GM18867 (cell line): Measurements from ENCODE around the gene POSTN.

Experiments
- ATAC-seq: cut with Tn5 transposase; IDR thresholded peaks from one replicate; pipeline ENCODE4 v1.9.1; 2021; ENCODE audit warnings: mild to moderate bottlenecking, moderate library complexity; ENCODE audit not compliant: unreplicated experiment

POSTN gene

GRCh38 chr13:37598597-37598996 lies at the start of gene POSTN:
TSS of gene POSTN (minus strand) at chr13:37598768. CDS start at chr13:37598726, 42 bp downstream.
- no peak for ATAC-seq

- ATAC-seq: no peak
Measured at GRCh38 chr13:37647031-37647650, 48.6 kb upstream of the POSTN start.

DNA sequence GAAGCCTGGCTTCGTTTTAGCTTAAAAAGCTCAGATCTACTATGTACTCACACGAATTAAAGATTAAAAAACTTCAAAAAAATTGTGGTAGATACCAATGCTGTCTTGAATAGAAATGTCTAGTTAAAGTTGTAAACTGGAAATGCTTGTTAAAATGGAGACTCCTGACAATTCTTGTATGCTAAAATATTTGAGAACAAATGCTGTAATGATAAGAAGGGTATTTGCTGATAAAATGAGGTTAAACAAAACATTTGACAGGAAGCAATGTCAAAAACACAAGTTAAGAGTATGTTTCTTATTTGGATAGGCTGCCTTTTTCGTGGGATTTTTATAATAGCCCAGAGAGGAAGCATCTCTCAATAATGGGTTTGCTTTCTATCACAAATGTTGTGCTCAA lies 48.0 kb upstream of the POSTN start:
- no peak for ATAC-seq

- ATAC-seq: no peak
Measured at GRCh38 chr13:37645181-37645740, 46.7 kb upstream of the POSTN start.

DNA sequence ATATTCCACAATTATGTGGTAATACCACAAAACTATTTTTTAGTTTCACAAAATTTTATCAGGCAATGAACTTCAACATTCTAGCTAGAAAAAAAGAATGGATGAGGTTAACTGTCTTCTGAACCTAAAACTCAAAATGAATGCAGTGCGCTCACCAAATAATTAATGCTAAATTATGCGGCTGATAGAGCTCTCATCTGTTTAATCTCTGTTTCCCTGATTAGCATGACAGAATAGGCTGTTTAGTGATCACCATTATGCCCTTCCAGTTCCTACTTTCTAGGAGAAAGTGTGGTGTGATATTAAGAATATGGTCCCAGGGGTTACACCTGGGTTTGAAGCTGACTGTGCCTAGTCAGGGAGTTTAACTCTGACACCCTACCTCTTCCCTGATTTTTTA lies 42.8 kb upstream of the POSTN start:
- ATAC-seq: no peak

DNA sequence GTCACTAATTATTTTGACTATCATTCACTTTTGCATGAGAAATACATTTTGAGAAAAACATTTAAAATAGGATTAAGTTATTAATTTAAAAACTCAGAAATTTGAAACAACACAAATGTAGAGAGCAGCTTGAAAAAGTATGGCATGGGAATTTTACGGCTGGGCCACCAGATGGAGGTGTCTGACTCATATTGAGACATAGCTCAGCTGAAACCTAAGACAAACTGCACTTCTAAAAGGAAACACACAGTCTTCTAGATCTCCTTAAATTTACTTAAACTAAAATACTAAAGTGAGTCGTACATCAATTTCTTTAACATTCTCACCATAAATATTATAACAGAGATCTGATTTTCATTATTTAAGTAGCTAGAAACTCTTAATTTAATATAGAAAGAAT lies 41.9 kb upstream of the POSTN start:
- peak; percentile 41 for ATAC-seq

DNA sequence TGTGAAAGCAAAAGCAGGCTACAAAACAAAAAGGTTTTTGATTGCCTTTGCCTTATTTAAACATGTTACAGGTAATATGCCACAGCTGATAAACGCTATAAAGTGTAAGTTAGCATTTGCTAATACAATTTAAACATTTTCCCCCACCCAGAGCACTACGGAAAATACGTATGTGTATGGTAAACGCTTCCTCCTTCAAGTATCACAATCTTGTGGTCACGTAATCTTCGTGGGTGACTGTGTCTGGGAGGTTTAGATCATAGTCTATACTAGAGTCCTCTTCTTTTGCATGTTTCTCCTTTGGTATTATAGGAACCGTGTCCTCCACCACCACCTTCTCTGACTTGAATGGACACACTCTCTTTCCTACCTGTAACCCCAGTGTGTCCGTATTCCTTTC lies 38.1 kb upstream of the POSTN start:
- no peak for ATAC-seq

DNA sequence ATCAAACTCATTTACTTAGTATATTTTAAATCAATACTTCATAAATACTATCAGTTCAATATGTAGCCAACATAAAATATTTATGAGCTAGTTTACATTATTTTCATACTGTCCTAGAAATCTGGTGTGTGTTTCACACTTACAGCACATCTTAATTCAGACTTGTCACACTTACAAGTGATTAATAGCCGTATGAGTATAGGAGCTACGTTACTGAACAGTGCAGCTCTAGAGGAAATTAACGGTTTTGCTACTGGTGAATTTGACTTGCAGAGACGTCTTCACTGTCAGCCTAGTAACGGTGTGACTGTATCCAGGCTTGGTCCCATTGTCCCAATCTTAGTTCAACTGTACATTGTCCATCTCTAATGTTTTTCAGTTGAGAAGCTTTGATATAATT lies 33.7 kb upstream of the POSTN start:
- ATAC-seq: no peak

- no peak for ATAC-seq
Measured at GRCh38 chr13:37627428-37627827, 28.9 kb upstream of the POSTN start.

DNA sequence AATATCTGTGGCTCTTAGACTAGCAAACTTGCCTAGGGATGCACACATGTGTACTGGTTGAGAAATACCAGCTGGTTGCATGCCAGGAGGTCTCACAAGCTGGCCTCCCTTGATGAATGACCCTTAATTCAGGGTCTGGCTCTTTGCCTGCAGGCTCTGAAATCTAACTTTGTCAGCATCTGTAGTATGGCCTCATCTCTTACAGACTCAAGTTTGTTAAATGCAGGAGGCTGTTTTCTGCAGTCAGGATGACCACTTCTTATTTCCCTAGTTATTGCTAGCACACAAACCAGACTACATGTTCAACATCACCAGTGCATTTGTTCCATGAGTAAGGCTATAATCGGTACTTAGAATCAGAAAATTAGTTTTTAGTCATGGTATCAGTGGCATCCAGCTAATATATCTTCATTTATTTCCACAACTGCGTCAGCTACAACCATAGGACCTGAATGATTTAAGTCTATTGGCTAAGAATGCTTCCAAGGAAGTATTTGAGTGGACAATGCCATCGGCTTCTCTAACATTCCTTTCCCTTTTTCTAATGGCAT lies 23.3 kb upstream of the POSTN start:
- ATAC-seq: no peak

GRCh38 chr13:37618554-37618953 lies 20.0 kb upstream of the POSTN start:
- ATAC-seq: no peak

DNA sequence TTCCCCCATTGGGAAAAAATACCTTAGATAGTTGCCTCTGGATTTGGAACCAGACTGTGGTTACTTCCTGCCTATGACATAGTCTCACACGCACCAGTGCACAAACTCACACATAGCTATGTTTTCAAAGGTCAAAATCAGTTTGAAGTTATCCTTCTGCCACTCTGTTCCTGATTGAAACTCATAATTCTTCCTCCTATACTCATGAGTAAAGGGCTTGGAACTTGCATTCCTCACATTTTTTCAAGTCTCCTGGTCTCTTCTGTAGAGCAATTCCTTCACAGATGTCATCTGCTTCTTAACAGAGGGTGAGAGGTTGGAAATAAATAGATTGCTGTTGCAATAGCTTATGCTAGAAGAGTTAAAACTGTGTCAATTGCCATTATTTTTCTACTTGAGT lies 18.6 kb upstream of the POSTN start:
- no peak for ATAC-seq

DNA sequence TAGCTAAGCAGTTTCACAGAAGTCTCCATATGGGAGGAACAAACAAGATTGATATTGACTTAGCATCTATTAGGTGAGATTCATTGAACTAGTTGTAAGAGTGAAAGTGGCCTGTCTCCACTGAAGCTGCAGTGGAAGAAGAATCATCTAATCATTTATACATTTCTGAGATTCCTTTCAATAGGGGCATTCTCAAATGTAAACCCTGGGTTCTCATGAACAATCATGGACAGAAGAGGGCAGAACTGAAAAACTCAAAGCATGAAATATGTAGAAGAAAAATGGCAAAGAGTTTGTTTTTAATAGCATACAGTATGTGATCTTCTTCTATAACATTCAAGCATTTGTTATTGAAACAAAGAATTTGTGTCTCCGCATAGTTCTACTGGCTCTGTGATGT lies 17.6 kb upstream of the POSTN start:
- ATAC-seq: no peak

DNA sequence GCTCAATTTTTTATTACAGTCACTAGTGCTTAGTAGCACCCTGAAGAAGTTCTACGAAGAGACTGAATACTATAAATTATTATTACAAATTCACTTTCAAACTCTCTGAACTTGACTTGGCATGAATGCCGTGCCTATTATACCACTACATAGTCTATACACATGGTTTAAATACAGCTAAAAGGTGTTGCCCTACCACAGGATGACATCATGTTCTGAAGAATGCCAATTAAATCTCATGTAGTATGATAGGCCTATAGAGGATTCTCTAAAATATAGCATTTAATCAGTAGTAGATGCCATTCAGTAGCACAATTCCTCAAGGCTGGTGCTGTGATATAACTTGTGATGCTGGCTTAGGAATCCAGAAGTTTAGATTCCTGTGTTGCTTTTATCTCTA lies 16.7 kb upstream of the POSTN start:
- ATAC-seq: no peak

- ATAC-seq: no peak
Measured at GRCh38 chr13:37613638-37614037, 15.1 kb upstream of the POSTN start.

GRCh38 chr13:37613236-37613635 lies 14.7 kb upstream of the POSTN start:
- ATAC-seq: no peak

GRCh38 chr13:37608750-37609339 lies 10.3 kb upstream of the POSTN start:
- ATAC-seq: no peak

DNA sequence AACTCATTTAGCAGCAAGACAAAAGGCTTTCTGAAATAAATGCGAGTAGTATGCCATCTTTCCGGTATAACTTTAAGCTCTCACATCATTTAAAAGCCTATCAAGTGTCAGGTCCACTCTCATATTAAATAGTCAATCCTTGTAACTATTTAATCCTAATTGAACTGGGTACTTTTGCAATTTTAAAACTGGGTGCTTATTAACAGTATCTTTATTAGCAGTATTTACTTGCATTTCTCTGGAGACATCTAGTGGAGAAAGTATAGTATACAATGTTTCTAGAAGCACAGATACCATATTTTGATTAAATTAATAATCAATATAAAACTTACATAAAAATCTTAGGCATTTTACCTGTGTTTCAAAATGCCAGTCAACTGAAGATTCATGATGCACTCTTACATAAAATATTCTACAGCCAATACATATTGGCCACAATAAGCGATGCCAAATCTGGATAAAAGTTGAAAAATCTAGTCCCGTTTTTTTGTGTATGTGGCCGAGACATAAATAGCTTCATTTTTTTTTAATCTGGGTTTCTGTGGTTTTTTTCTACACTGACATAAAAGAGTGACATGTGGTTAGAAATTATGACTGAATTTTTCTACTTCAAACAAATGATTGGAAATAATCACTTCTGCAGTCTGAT lies 4.3 kb upstream of the POSTN start:
- no peak for ATAC-seq

DNA sequence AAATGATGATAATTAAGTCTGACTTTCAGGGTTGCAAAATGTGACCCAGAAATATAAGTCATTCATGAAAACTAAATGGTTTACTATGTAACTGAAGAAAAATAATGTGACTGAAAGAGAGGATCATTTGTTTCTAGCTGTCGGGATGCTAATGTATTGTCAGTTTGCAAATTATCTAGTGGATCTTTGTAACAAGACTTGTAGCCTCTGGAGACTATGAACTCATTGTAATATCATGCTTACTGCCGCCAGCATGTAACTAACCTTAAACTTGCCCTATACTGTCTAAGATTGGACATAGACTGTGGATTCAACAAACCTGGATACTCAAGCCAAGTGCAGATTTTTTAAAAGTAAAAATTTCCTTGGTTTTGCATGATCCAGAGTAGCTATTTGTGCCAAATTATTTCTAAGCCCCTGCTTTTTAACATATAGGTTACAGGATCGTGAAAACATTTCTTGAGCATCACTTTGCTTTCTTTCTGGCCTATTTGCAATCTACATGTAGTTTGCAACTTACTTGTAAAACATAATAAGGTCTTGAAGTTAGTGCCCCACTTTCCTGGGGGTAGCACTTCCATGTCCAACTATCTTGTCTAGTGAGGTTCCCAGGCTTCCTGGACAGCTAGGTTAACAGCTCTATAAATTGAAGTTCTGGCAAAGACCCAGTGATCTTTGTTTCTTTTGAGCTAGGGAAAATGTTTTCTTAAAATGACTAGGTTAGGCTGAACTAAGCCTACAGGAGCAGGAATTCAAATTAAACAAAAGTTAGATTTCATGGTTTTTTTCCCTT lies 3.3 kb upstream of the POSTN start:
- ATAC-seq: no peak

DNA sequence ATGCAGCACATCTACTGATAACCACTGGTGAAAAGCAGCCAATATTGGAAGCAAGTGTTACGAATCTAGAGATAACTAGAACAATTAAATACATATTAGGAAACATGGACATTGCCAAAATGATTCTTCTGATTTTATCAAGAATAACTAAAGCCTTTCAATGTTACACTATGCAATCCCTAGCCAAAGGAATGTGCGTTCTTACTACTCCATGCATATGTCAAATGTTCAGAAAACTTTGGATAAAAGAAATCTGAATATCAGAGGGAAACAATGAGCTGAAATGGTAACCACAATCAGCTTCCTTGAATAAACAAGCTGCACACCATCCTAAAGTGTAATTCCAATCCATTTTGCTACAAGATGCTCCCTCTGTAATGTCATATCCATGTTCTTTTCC lies 951 bp upstream of the POSTN start:
- no peak for ATAC-seq

GRCh38 chr13:37597477-37598025 lies 1.0 kb downstream of the POSTN start:
- ATAC-seq: no peak
